H1 (cell line): Measurements from ENCODE around the gene SLC7A8. TPM values are rescaled to one million over a fixed set of nuclear protein-coding genes. Genes with fewer than 3 reads are reported as not detected.

Experiments used
- CHD7 ChIP-seq: fragments of 300-600 bp; sonication (generic); IDR thresholded peaks from 2 replicates; pipeline ENCODE4 v1.7.1; 2012; ENCODE audit warnings: low read length, moderate library complexity, mild to moderate bottlenecking, inconsistent platforms; ENCODE audit not compliant: insufficient replicate concordance
- HDAC6 ChIP-seq: IDR thresholded peaks from one replicate; pipeline ENCODE4 v1.7.1; 2012; ENCODE audit warnings: low read depth, mild to moderate bottlenecking, inconsistent platforms, low read length, moderate library complexity
- SP1 ChIP-seq: IDR thresholded peaks from 2 replicates; pipeline ENCODE4 v1.6.1; 2011; ENCODE audit warnings: low read depth, low read length
- polyA plus RNA-seq, 7 experiments: library from polyadenylated mRNA; depleted of rRNA in 3 of 7; stranded (reverse) in 5 of 7; unstranded in 2 of 7; fragments of >200 nt in 5 of 7; fragments of 200-250 nt in 2 of 7; gene quantifications; 1 replicate in 5 of 7; 2 replicates in 1 of 7; 4 replicates in 1 of 7; pipeline versions ENCODE4 v1.2.1 to v1.2.3, GENCODE V29; 2011 to 2013; ENCODE audit warnings: missing spikeins in 2 of 7, mixed read lengths in 2 of 7
- total RNA-seq: library from RNA; stranded (reverse); fragmentation: NEBNext Ultra II Directional; extraction: Animal tissue kit (Norgen Biotek cat#: 25700); gene quantifications from 2 replicates; pipeline ENCODE4 v1.2.1, GENCODE V29; 2021

Gene SLC7A8
- total and polyA plus RNA-seq, 2 of the 8 experiments (the other 6 are each of a cell fraction or from before 2014, with no cell fraction given): 182 to 204 TPM

- TF ChIP-seq CHD7 (no peak), SP1 (no peak), HDAC6 (no peak)
Measured at GRCh38 chr14:23149745-23150144, 33.7 kb downstream of the SLC7A8 start (continued).
